ENCODE results near the gene SLC6A17.
A peak's percentile ranks its signal among the peaks of the same experiment; 100 is the strongest.

SLC6A17 gene

DNA sequence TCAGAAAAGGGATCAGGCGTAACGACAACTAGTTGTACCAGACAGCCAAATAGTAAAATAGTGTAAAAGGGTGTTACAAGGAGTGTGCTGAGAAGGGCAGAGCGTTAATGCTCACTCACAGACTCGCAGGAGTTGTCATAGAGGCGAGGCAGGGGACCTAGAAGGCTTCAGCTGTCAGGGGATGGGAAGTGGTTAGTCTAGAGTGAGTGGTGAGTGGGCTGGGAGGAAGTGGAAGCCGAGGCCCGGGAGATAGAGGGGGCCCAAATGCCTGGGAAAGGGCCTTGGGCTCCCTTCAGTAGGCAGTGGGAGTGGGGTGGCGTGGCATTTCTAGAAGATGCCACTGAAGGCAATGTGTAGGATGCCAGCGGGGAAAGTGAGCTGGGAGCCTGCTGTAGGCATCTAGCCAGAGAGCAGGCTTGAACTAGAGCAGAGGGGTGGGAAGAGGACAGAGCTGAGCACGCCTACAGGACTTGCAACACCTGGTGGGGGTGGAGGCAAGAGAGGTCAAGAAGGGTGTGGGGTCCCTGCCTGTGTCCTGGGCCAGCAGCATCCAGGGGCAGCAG, 10.3 kb downstream of the SLC6A17 start:
- TF ChIP-seq TEAD4 (IDR thresholded peaks at IDR 0.05) (no peak), CEBPB (IDR thresholded peaks at IDR 0.05) (no peak), TCF12 (IDR thresholded peaks at IDR 0.05; ENCODE audit: low read depth) (no peak), NFIC (IDR thresholded peaks at IDR 0.05) (no peak), CREB1 (IDR thresholded peaks at IDR 0.05; ENCODE audit: low read depth) (no peak), RAD21 (IDR thresholded peaks at IDR 0.05; ENCODE audit: low read depth) (no peak), TAF1 (IDR thresholded peaks at IDR 0.05; ENCODE audit: low read depth) (no peak), EP300 (IDR thresholded peaks at IDR 0.05; ENCODE audit: borderline replicate concordance) (no peak)
- TF ChIP-seq, protein P1, sequence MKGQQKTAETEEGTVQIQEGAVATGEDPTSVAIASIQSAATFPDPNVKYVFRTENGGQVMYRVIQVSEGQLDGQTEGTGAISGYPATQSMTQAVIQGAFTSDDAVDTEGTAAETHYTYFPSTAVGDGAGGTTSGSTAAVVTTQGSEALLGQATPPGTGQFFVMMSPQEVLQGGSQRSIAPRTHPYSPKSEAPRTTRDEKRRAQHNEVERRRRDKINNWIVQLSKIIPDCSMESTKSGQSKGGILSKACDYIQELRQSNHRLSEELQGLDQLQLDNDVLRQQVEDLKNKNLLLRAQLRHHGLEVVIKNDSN (IDR thresholded peaks at IDR 0.05), result no peak
- TF ChIP-seq, protein P2, sequence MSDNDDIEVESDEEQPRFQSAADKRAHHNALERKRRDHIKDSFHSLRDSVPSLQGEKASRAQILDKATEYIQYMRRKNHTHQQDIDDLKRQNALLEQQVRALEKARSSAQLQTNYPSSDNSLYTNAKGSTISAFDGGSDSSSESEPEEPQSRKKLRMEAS (IDR thresholded peaks at IDR 0.05), result no peak

DNA sequence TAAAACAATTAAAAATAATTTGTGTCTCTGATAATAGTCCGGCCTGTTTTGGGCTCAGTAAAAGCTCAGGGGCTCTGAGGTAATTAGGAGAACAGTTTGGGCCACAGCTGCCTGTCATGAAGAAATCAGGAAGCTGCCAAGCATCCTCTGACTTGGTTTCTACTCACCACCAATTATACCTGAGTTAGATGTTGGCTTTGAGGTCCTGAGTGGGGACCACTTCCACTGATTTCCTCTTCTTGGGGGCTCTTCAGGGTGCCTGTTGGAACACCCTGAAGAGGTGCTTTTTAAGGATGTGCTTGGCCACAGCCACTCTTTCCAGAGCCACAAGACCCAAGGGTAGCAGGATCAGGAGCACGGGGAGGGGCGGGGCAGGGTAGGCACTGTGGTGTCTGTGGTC, 10.9 kb downstream of the SLC6A17 start:
- TF ChIP-seq YY1 (IDR thresholded peaks at IDR 0.05; ENCODE audit: low read depth) (no peak), RAD21 (IDR thresholded peaks at IDR 0.05; ENCODE audit: low read depth) (no peak), EP300 (IDR thresholded peaks at IDR 0.05; ENCODE audit: borderline replicate concordance) (no peak), NFIC (IDR thresholded peaks at IDR 0.05) (no peak), TEAD4 (IDR thresholded peaks at IDR 0.05) (no peak), TAF1 (IDR thresholded peaks at IDR 0.05; ENCODE audit: low read depth) (no peak), ZBTB7A (IDR thresholded peaks at IDR 0.05; ENCODE audit: low read depth) (no peak), FOXM1 (IDR thresholded peaks at IDR 0.05; ENCODE audit: borderline replicate concordance, low read depth) (no peak), EGR1 (IDR thresholded peaks at IDR 0.05) (no peak), CREB1 (IDR thresholded peaks at IDR 0.05; ENCODE audit: low read depth) (no peak), CEBPB (IDR thresholded peaks at IDR 0.05) (no peak), TCF12 (IDR thresholded peaks at IDR 0.05; ENCODE audit: low read depth) (no peak)
- TF ChIP-seq, protein P3, sequence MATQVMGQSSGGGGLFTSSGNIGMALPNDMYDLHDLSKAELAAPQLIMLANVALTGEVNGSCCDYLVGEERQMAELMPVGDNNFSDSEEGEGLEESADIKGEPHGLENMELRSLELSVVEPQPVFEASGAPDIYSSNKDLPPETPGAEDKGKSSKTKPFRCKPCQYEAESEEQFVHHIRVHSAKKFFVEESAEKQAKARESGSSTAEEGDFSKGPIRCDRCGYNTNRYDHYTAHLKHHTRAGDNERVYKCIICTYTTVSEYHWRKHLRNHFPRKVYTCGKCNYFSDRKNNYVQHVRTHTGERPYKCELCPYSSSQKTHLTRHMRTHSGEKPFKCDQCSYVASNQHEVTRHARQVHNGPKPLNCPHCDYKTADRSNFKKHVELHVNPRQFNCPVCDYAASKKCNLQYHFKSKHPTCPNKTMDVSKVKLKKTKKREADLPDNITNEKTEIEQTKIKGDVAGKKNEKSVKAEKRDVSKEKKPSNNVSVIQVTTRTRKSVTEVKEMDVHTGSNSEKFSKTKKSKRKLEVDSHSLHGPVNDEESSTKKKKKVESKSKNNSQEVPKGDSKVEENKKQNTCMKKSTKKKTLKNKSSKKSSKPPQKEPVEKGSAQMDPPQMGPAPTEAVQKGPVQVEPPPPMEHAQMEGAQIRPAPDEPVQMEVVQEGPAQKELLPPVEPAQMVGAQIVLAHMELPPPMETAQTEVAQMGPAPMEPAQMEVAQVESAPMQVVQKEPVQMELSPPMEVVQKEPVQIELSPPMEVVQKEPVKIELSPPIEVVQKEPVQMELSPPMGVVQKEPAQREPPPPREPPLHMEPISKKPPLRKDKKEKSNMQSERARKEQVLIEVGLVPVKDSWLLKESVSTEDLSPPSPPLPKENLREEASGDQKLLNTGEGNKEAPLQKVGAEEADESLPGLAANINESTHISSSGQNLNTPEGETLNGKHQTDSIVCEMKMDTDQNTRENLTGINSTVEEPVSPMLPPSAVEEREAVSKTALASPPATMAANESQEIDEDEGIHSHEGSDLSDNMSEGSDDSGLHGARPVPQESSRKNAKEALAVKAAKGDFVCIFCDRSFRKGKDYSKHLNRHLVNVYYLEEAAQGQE (IDR thresholded peaks at IDR 0.05; ENCODE audit: low read depth), result no peak
- TF ChIP-seq, protein P1 (IDR thresholded peaks at IDR 0.05), result no peak
- TF ChIP-seq, protein P2 (IDR thresholded peaks at IDR 0.05), result no peak

DNA sequence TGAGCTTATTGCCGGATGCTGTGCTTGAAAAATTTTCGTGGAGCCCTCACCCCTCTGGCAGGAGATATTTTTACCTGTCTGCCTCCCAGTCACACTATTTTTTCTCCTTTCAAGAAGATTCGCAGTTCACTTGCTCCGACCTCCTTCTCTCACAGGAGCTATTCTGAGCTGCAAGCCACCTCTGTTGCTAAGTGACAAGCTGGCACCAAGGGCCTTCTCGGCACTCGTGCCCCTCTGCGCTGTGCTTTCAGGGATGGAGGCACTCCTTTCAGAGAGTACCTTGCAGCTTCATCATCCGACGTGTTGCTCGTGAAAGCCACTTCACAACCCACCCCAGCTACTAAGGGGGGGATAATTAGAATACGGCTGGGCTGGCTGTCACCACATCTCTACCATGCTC, 11.6 kb downstream of the SLC6A17 start:
- no peak for TF ChIP-seq RAD21 (IDR thresholded peaks at IDR 0.05; ENCODE audit: low read depth)
- TF ChIP-seq EGR1 (IDR thresholded peaks at IDR 0.05), result no peak
- TF ChIP-seq EP300 (IDR thresholded peaks at IDR 0.05; ENCODE audit: borderline replicate concordance), result no peak
- TF ChIP-seq TCF12 (IDR thresholded peaks at IDR 0.05; ENCODE audit: low read depth), result no peak
- TF ChIP-seq, protein P1 (IDR thresholded peaks at IDR 0.05), result no peak
- no peak for TF ChIP-seq CEBPB (IDR thresholded peaks at IDR 0.05)
- TF ChIP-seq, protein P3 (IDR thresholded peaks at IDR 0.05; ENCODE audit: low read depth), result no peak
- TF ChIP-seq TAF1 (IDR thresholded peaks at IDR 0.05; ENCODE audit: low read depth), result no peak
- no peak for TF ChIP-seq ZBTB7A (IDR thresholded peaks at IDR 0.05; ENCODE audit: low read depth)
- TF ChIP-seq, protein P2 (IDR thresholded peaks at IDR 0.05), result no peak
- no peak for TF ChIP-seq NFIC (IDR thresholded peaks at IDR 0.05)
- no peak for TF ChIP-seq YY1 (IDR thresholded peaks at IDR 0.05; ENCODE audit: low read depth)
- TF ChIP-seq TEAD4 (IDR thresholded peaks at IDR 0.05), result no peak
- no peak for TF ChIP-seq CREB1 (IDR thresholded peaks at IDR 0.05; ENCODE audit: low read depth)
- TF ChIP-seq FOXM1 (IDR thresholded peaks at IDR 0.05; ENCODE audit: borderline replicate concordance, low read depth), result no peak

DNA sequence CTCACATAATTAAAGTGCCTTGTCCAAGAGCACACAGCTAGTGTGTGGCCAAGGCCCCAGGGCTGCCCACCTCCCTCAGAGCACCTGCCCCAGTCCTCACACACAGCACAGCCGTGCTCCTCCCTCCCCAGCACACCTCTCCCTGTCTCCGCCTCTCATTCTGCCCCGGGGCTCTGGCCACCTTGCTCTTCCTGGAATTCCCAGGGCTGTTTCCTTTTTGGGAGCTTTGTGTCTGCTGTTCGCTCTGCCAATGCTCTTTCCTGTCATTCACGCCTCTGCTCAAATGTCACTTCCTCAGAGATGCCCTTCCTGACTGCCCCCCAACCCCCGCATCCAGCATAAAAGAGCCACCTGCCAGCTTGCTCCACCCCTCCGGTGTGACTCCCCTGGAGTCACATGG, 13.3 kb downstream of the SLC6A17 start:
- TF ChIP-seq TEAD4 (IDR thresholded peaks at IDR 0.05) (no peak), CEBPB (IDR thresholded peaks at IDR 0.05) (no peak)

- TF ChIP-seq, protein P2 (IDR thresholded peaks at IDR 0.05), result no peak
- TF ChIP-seq CEBPB (IDR thresholded peaks at IDR 0.05), result 0 out of 2 replicates have a peak, but pooled peaks have one; percentile 27
- no peak for TF ChIP-seq RAD21 (IDR thresholded peaks at IDR 0.05; ENCODE audit: low read depth)
- no peak for TF ChIP-seq YY1 (IDR thresholded peaks at IDR 0.05; ENCODE audit: low read depth)
Observed at GRCh38 chr1:110164725-110165350, 14.5 kb downstream of the SLC6A17 start.

All from Ishikawa (cell line).